Dermis microvascular lymphatic vessel endothelial cell (primary cell): ENCODE results near the gene FUOM. TPM values are rescaled to one million over a fixed set of nuclear protein-coding genes. Genes with fewer than 3 reads are reported as not detected.

Experiments used
- DNase-seq, 2 donors: peaks; one replicate each; pipeline versions ENCODE4 v3.0.0 to v3.0.0-alpha.2; 2010; ENCODE audit warnings: low read depth in 2 of 2
- total RNA-seq: library from RNA; depleted of rRNA; stranded (reverse); fragments of >200 nt; gene quantifications from 2 replicates; pipeline ENCODE4 v1.2.1, GENCODE V29; 2014

FUOM gene
- total RNA-seq, 1 donor from 2014 or later: 23.4 TPM

- DNase-seq: no peak
These were observed 6.2 kb downstream of the FUOM start for GRCh38 chr10:133351408-133352318.

GRCh38 chr10:133350950-133351329 lies 6.9 kb downstream of the FUOM start:
- DNase-seq: no peak

- DNase-seq: no peak
These were observed 7.4 kb downstream of the FUOM start for GRCh38 chr10:133350283-133350949.

- no peak for DNase-seq
These were observed 8.2 kb downstream of the FUOM start for GRCh38 chr10:133349577-133350011.

GRCh38 chr10:133349160-133349568 lies 8.7 kb downstream of the FUOM start:
- DNase-seq: no peak

- no peak for DNase-seq
These were observed 9.9 kb downstream of the FUOM start for GRCh38 chr10:133347710-133348517.

- no peak for DNase-seq
These were observed 11.4 kb downstream of the FUOM start for GRCh38 chr10:133346413-133346812.

GRCh38 chr10:133344236-133344635 lies 13.6 kb downstream of the FUOM start:
- DNase-seq: no peak

- DNase-seq: no peak
These were observed 14.3 kb downstream of the FUOM start for GRCh38 chr10:133343558-133343957.

- no peak for DNase-seq
These were observed 14.9 kb downstream of the FUOM start for GRCh38 chr10:133342942-133343341.

GRCh38 chr10:133341983-133342382 lies 15.8 kb downstream of the FUOM start:
- no peak for DNase-seq

GRCh38 chr10:133339708-133340380 lies 18.0 kb downstream of the FUOM start:
- no peak for DNase-seq

- no peak for DNase-seq
These were observed 19.4 kb downstream of the FUOM start for GRCh38 chr10:133338080-133339071.

- DNase-seq: no peak
These were observed 20.5 kb downstream of the FUOM start for GRCh38 chr10:133337370-133337725.

- no peak for DNase-seq
These were observed 21.0 kb downstream of the FUOM start, which contains the start of gene CALY for GRCh38 chr10:133336577-133337369. Gene CALY (minus strand): TSS chr10:133336896. CDS start chr10:133328989, 7,907 bp downstream.

GRCh38 chr10:133336118-133336576 lies 21.7 kb downstream of the FUOM start:
- DNase-seq: no peak

GRCh38 chr10:133335246-133336117 lies 22.3 kb downstream of the FUOM start:
- peak in 1 of 2 donors; percentile 28 for DNase-seq
